Mononuclear cell (primary cell): ENCODE measurements around the gene CLRN1. TPM values are rescaled to one million over a fixed set of nuclear protein-coding genes. Genes with fewer than 3 reads are reported as not detected.
"Not testable (repeated sequence)": the region's sequence is repeated elsewhere in the genome, so short reads cannot be mapped to it uniquely, and the experiment has no call there.

ENCODE experiments used
- H3K27me3 ChIP-seq: 2 replicates; pipeline ENCODE4 v1.6.0; 2011; ENCODE audit warnings: low read length, control low read depth; ENCODE audit not compliant: insufficient read depth
- H3K4me1 ChIP-seq: 2 replicates; pipeline ENCODE4 v1.5.1; 2011; ENCODE audit warnings: mild to moderate bottlenecking, low read length, control low read depth; ENCODE audit not compliant: insufficient read depth
- H3K4me3 ChIP-seq: 2 replicates; pipeline ENCODE4 v1.5.1; 2011; ENCODE audit warnings: mild to moderate bottlenecking, low read length, moderate library complexity
- H3K9me3 ChIP-seq: 2 replicates; pipeline ENCODE4 v1.5.1; 2011; ENCODE audit warnings: low read depth, mild to moderate bottlenecking, control low read depth, low read length
- total RNA-seq: library from RNA; depleted of rRNA; stranded (reverse); fragments of >200 nt; gene quantifications from one replicate; pipeline ENCODE4 v1.2.3, GENCODE V29; 2012

Gene CLRN1
- total RNA-seq, 1 donor: not detected

GRCh38 chr3:150996731-150997130, 24.2 kb upstream of the CLRN1 start:
- Histone ChIP-seq H3K4me1 (no peaks in the 10 kb centered on the region), H3K9me3 (no peaks in the 10 kb centered on the region), H3K4me3 (no peak overlapping the region), H3K27me3 (no peaks in the 10 kb centered on the region)

DNA sequence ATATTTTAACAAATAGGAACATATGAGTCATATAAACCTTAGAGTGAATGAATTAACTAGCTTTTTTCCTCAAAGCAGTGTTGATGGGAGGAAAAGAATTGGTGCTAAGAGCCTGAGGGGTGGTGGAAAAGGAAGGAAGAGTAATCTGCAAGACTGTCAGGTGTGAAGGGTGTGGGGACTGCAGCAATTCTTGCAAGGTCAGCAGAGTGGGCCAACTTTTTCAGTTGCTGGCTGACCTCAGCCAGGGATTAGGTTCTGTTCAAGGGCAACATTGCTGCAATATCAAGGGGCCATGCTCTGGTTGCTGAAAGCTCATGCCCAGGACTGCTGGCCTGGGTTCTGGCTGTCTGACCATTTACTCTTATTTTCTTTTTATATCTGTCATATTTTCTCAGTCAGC, 23.0 kb upstream of the CLRN1 start:
- Histone ChIP-seq H3K4me1 (no peaks in the 10 kb centered on the region), H3K4me3 (no peak overlapping the region), H3K27me3 (no peaks in the 10 kb centered on the region), H3K9me3 (no peaks in the 10 kb centered on the region)

DNA sequence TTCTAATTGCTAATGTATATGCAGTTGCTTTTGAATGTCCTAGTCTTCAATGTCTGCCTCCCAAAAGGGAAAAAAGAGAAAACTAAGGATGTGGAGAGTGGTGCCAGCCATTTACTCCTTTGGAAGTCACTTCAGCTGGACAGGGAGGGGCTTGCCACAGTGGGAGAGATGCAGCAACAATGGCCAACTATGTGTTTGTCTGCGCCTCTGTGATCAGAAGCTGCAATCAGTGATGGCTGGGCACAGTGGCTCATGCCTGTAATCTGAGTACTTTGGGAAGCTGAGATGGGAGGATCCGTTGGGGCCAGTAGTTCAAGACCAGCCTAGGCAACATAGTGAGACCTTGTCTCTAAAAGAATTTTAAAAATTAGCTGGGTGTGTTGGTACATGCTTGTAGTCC, 16.7 kb upstream of the CLRN1 start:
- Histone ChIP-seq H3K4me3 (no peak overlapping the region), H3K9me3 (no peaks in the 10 kb centered on the region), H3K27me3 (no peaks in the 10 kb centered on the region), H3K4me1 (no peaks in the 10 kb centered on the region)

DNA sequence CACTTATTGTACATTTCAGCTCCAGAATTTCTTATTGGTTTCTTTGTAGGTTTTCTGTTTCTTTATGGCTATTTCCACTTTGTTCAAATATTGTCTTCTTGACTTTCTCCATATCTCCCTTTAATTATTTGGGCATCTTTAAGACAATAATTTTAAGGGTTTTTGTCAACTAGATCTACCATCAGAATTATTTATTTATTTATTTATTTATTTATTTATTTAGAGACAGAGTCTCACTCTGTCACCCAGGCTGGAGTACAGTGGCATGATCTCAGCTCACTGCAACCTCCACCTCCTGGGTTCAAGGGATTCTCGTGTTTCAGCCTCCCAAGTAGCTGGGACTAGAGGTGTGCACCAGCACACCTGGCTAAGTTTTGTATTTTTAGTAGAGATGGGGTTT, 15.9 kb upstream of the CLRN1 start:
- not testable (repeated sequence) for H3K27me3 ChIP-seq, H3K9me3 ChIP-seq, H3K4me3 ChIP-seq, H3K4me1 ChIP-seq

DNA sequence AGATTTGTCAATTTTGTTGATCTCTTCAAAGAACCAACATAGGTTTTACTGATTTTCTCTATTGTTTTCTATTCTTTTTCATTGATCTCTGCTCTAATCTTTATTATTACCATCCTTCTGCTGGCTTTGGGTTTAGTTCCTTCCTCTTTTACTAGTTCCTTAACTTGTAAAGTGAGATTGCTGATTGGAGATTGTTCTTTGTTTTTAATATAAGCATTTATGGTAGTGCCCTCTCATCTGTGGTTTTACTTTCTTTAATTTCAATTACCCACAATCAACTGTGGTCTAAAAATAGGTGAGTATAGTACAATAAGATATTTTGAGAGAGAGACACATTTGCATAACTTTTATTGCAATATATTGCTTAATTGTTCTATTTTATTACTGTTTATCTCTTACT, 13.2 kb upstream of the CLRN1 start:
- Histone ChIP-seq H3K9me3 (no peaks in the 10 kb centered on the region), H3K4me1 (no peaks in the 10 kb centered on the region), H3K27me3 (no peaks in the 10 kb centered on the region), H3K4me3 (no peak overlapping the region)

- H3K4me3 ChIP-seq: no peak overlapping the region
- H3K4me1 ChIP-seq: no peaks in the 10 kb centered on the region
- no peaks in the 10 kb centered on the region for H3K9me3 ChIP-seq
- no peaks in the 10 kb centered on the region for H3K27me3 ChIP-seq
Measured at GRCh38 chr3:150984066-150984465, 11.5 kb upstream of the CLRN1 start.

DNA sequence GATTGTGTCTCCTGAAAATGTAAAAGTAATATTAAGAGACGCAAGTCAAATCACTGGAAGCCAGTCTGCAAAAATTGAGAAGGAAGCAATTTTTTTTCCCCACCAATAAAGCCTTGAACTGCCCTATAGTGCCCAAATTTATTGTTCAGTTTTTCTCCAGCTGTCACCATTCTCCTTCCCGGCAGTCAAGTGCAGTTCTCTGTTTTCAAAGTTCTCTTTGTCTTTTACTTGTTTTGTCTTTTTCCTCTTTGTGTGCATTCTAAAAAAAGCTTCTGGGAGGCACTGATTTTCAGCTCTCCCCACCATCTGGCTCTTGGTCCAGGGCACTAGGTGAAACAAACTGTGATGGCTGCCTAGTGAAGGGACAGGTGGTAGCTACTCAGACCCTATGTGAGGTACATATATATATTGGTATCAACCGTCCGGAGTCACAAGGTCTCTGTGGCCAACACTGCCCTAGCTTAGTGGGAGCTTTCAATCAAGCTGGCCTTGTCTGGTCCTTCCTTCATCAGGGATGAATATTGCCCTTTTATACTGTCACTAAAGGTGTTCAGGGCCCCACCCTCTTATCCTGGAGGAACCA, 6.1 kb upstream of the CLRN1 start:
- Histone ChIP-seq H3K9me3 (no peaks in the 10 kb centered on the region), H3K27me3 (no peaks in the 10 kb centered on the region), H3K4me3 (no peak overlapping the region), H3K4me1 (no peaks in the 10 kb centered on the region)

- Histone ChIP-seq H3K4me3 (no peak overlapping the region), H3K4me1 (no peaks in the 10 kb centered on the region), H3K27me3 (no peaks in the 10 kb centered on the region), H3K9me3 (no peaks in the 10 kb centered on the region)
Measured at GRCh38 chr3:150975992-150976368, 3.5 kb upstream of the CLRN1 start.

DNA sequence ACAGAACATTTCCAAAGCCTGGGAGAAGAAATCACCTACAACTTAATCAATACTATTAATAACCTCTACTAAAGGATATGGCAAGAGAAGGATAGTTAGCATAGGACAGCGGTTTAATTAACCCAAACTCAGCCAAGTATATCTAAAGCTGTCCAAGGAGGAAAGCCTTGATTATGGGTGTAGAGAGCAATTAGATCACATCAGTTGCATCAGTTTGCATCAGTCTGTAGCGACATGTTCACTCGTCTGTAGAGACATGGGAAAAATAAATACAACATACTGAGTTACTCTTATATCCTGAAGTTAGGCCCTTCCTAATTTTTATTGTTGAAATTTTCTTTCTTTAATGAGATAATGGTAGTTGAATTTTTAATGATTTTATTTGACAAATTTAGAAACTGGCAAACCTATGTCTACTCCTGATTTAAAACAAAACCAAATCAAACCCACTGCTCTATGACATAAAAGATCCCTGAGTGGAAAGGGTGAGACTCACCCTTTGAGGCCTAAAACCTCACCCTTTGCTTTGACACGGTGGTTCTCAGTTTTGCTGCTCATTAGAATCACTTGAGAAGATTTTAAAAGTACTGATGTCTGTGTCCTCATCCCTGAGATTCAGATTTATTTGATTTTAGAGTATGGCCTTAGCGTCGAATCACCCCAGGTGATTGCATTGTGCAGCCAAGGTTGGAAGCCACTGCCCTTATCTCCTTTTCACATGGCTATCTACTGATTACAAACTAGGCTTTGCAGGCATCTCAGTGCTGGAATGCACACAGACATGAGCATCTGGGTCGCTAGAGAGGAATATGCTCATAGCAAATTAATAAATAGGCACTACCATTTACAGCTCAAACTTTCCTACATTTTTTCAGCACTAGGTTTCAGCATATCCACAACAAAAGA, 2.8 kb upstream of the CLRN1 start:
- H3K4me1 ChIP-seq: no peaks in the 10 kb centered on the region
- H3K9me3 ChIP-seq: no peaks in the 10 kb centered on the region
- no peak overlapping the region for H3K4me3 ChIP-seq
- no peaks in the 10 kb centered on the region for H3K27me3 ChIP-seq

GRCh38 chr3:150970665-150971324, 1.7 kb downstream of the CLRN1 start:
- H3K4me1 ChIP-seq: no peaks in the 10 kb centered on the region
- no peaks in the 10 kb centered on the region for H3K9me3 ChIP-seq
- H3K27me3 ChIP-seq: no peaks in the 10 kb centered on the region
- H3K4me3 ChIP-seq: no peak overlapping the region

DNA sequence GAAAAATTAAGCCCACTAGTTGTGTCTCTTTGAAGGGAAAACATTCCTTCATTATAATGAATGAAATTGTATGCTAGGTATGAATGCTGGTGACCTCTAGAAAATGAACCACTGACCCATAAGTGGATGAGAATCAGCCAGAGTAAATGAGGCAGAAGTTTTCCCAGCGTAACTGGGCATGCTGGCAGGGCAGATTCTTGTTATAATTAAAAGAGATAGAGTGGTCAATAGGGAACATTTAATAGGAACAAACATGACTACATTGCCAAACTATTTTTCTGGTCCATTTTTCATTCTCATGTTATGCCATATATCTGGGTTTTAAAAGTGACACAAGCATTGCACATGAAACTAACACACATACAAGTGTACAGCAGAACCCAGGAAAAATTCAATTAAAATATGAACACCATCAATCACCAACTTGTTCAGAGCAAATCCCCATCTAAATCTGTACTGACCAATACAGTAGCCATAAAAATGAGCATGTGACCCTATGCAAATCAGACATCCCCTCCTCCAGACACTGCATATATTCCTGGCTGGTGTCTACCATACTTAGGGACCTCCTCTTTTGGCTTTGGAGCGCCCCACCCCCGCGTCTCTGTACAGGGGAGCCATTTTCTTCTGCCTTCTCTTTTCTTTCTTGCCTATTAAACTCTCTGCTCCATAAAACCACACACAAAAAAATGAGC, 4.0 kb downstream of the CLRN1 start:
- Histone ChIP-seq H3K27me3 (no peaks in the 10 kb centered on the region), H3K9me3 (no peaks in the 10 kb centered on the region), H3K4me1 (no peaks in the 10 kb centered on the region), H3K4me3 (no peak overlapping the region)

DNA sequence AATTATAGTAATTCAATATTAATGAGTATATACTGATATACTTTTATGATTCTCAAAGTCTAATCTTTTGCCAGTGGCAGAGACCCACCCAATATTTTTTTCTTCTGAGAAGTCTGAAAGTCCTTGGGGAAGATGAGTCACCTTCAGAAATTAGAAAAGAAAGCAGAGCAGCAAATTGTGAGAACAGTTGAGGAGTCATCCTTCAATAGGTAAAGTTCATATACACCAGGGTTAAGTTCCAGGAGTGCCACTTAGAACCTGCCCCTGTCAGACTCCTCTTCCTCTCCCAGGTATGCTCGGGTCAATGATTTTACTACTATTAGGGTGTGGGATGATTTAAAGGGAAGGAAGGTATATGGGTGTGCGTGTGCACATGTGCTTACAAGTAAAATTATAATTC, 7.1 kb downstream of the CLRN1 start:
- no peaks in the 10 kb centered on the region for H3K4me1 ChIP-seq
- H3K27me3 ChIP-seq: no peaks in the 10 kb centered on the region
- no peak overlapping the region for H3K4me3 ChIP-seq
- no peaks in the 10 kb centered on the region for H3K9me3 ChIP-seq

- Histone ChIP-seq H3K9me3 (no peaks in the 10 kb centered on the region), H3K27me3 (no peaks in the 10 kb centered on the region), H3K4me3 (no peak overlapping the region), H3K4me1 (no peaks in the 10 kb centered on the region)
Measured at GRCh38 chr3:150961949-150962348, 10.6 kb downstream of the CLRN1 start.

GRCh38 chr3:150960708-150961684, 11.5 kb downstream of the CLRN1 start:
- Histone ChIP-seq H3K9me3 (no peaks in the 10 kb centered on the region), H3K27me3 (no peaks in the 10 kb centered on the region), H3K4me3 (no peak overlapping the region), H3K4me1 (no peaks in the 10 kb centered on the region)
